CD4-positive, alpha-beta T cell treated with Interleukin-1 beta for 1 hour (primary cell): Measurements from ENCODE around the gene ZNF561.
A peak's percentile ranks its signal among the peaks of the same experiment; 100 is the strongest.
"Not testable (repeated sequence)": the region's sequence is repeated elsewhere in the genome, so short reads cannot be mapped to it uniquely, and the experiment has no call there.

Experiments used
- DNase-seq, 2 donors: peaks; one replicate each; pipeline ENCODE4 v3.0.0-alpha.2; 2020 to 2022

ZNF561 gene

GRCh38 chr19:9621156-9622037 lies at the start of gene ZNF561:
ZNF561 (minus strand) TSS chr19:9621232; CDS start chr19:9619456, 1,776 bp downstream.
- DNase-seq = peak; percentile 89 to 90

GRCh38 chr19:9668544-9668943 lies 47.5 kb upstream of the ZNF561 start:
- no peak for DNase-seq

- DNase-seq = no peak
These were observed 46.9 kb upstream of the ZNF561 start for GRCh38 chr19:9667898-9668297.

- DNase-seq = no peak
These were observed 37.7 kb upstream of the ZNF561 start for GRCh38 chr19:9658769-9659168.

GRCh38 chr19:9653066-9653555 lies 32.1 kb upstream of the ZNF561 start:
- not testable (repeated sequence) for DNase-seq

- not testable (repeated sequence) for DNase-seq
These were observed 30.4 kb upstream of the ZNF561 start for GRCh38 chr19:9651464-9651863.

- no peak for DNase-seq
These were observed 29.3 kb upstream of the ZNF561 start for GRCh38 chr19:9650345-9650744.

- DNase-seq = peak in 1 of 2 donors; percentile 8
These were observed 24.4 kb upstream of the ZNF561 start for GRCh38 chr19:9645472-9645871.

GRCh38 chr19:9644472-9644871 lies 23.4 kb upstream of the ZNF561 start:
- DNase-seq = no peak

- no peak for DNase-seq
These were observed 20.8 kb upstream of the ZNF561 start for GRCh38 chr19:9641810-9642209.

- DNase-seq = no peak
These were observed 19.9 kb upstream of the ZNF561 start for GRCh38 chr19:9640956-9641355.

GRCh38 chr19:9636018-9636417 lies 15.0 kb upstream of the ZNF561 start:
- DNase-seq = no peak

- no peak for DNase-seq
These were observed 6.8 kb upstream of the ZNF561 start for GRCh38 chr19:9627856-9628255.

- DNase-seq = no peak
These were observed 1.5 kb upstream of the ZNF561 start for GRCh38 chr19:9622531-9622930.

- DNase-seq = no peak
These were observed 233 bp downstream of the ZNF561 start for GRCh38 chr19:9620842-9621155.

- DNase-seq = no peak
These were observed 5.2 kb downstream of the ZNF561 start for GRCh38 chr19:9615844-9616243.

GRCh38 chr19:9610484-9611113 lies 10.4 kb downstream of the ZNF561 start:
- no peak for DNase-seq

- no peak for DNase-seq
These were observed 12.1 kb downstream of the ZNF561 start for GRCh38 chr19:9608912-9609311.

GRCh38 chr19:9597027-9597426 lies 24.0 kb downstream of the ZNF561 start:
- no peak for DNase-seq

- DNase-seq = peak; percentile 76 to 82
These were observed 34.3 kb downstream of the ZNF561 start for GRCh38 chr19:9586764-9587163.

- peak; percentile 83 to 85 for DNase-seq
These were observed 36.8 kb downstream of the ZNF561 start, which contains the start of gene ZNF121 for GRCh38 chr19:9584073-9584833. ZNF121 (minus strand) TSS chr19:9584504; CDS start chr19:9568097, 16,407 bp downstream.

GRCh38 chr19:9582081-9582725 lies 38.8 kb downstream of the ZNF561 start:
- DNase-seq = not testable (repeated sequence)

- DNase-seq = no peak
These were observed 40.3 kb downstream of the ZNF561 start for GRCh38 chr19:9580728-9581127.
